Measurements from ENCODE around the gene SYCP2.

- TF ChIP-seq CTCF (IDR thresholded peaks at IDR 0.05; ENCODE audit: control extremely low read depth in 1 of 3, insufficient read depth in 1 of 3, low read depth in 1 of 3, low read length in 3 of 3) (no peak), CREB1 (IDR thresholded peaks at IDR 0.05) (no peak), SIX5 (IDR thresholded peaks at IDR 0.05; ENCODE audit: low read depth, low read length) (no peak), RAD21 (IDR thresholded peaks at IDR 0.05 in 1 of 2, conservative IDR thresholded peaks at IDR 0.05 in 1 of 2; ENCODE audit: low read depth in 2 of 2, low read length in 2 of 2) (no peak), CHD1 (IDR thresholded peaks at IDR 0.05; ENCODE audit: low read depth, low read length) (no peak), SUZ12 (IDR thresholded peaks at IDR 0.05; ENCODE audit: low read length) (no peak), MAX (IDR thresholded peaks at IDR 0.05) (no peak), EP300 (IDR thresholded peaks at IDR 0.05; ENCODE audit: borderline replicate concordance in 1 of 2, low read depth in 2 of 2, low read length in 2 of 2) (no peak), USF2 (IDR thresholded peaks at IDR 0.05; ENCODE audit: low read length) (no peak), SP1 (IDR thresholded peaks at IDR 0.05; ENCODE audit: low read depth, low read length) (no peak), EZH2 (IDR thresholded peaks at IDR 0.05; ENCODE audit: low read depth, low read length, severe bottlenecking) (no peak), JUND (IDR thresholded peaks at IDR 0.05; ENCODE audit: low read length) (no peak)
These were observed 108.5 kb downstream of the SYCP2 start for GRCh38 chr20:59824711-59825562.

Data from H1 (cell line).